OCI-LY7 (cell line): ENCODE results near the gene BARHL2. TPM values are rescaled to one million over a fixed set of nuclear protein-coding genes. Genes with fewer than 3 reads are reported as not detected.

Source experiments
- BruUV-seq: library from RNA; stranded (reverse); fragments of 400-500 nt; replicated peaks from 2 replicates; lab custom pipeline; 2021; lab: Mats Ljungman, UMichigan
- CTCF ChIA-PET: fragments of 300-600 bp; sonication (Branson Sonifier 250); formaldehyde crosslinking; loops from one replicate; lab custom pipeline; 2022; ENCODE audit warnings: antibody characterized with exemption; ENCODE audit not compliant: unreplicated experiment; lab: Charles Lee
- POLR2A ChIA-PET: fragments of 300-600 bp; sonication (Branson Sonifier 250); formaldehyde crosslinking; loops from one replicate; lab custom pipeline; 2022; ENCODE audit warnings: antibody characterized with exemption; lab: Charles Lee
- DNase-seq: peaks from one replicate; pipeline ENCODE4 v3.0.0-alpha.2; 2015; ENCODE audit warnings: low spot score
- H2AFZ ChIP-seq: fragments of 200-600 bp; sonication (generic), shearing (Covaris generic); 2 replicates; pipeline ENCODE4 v1.6.1; 2014; ENCODE audit warnings: mild to moderate bottlenecking, antibody characterized with exemption, low read length, moderate library complexity
- H3K27ac ChIP-seq: fragments of 200-600 bp; sonication (generic); 2 replicates; pipeline ENCODE4 v1.5.1; 2014; ENCODE audit warnings: mixed run types, low read depth, mild to moderate bottlenecking, moderate library complexity, low read length, inconsistent platforms; ENCODE audit not compliant: poor library complexity, severe bottlenecking
- H3K36me3 ChIP-seq: fragments of 200-600 bp; sonication (generic); 2 replicates; pipeline ENCODE4 v1.6.1; 2014; ENCODE audit warnings: mild to moderate bottlenecking, antibody characterized with exemption, low read length, moderate library complexity, mixed read lengths; ENCODE audit not compliant: insufficient read depth
- H3K4me1 ChIP-seq: fragments of 200-600 bp; sonication (generic); 2 replicates; pipeline ENCODE4 v1.5.1; 2014; ENCODE audit warnings: mild to moderate bottlenecking, low read length; ENCODE audit not compliant: insufficient read depth, poor library complexity, severe bottlenecking
- H3K4me2 ChIP-seq: fragments of 200-600 bp; sonication (generic); 2 replicates; pipeline ENCODE4 v1.6.1; 2014; ENCODE audit warnings: mild to moderate bottlenecking, low read length
- H3K4me3 ChIP-seq: fragments of 200-600 bp; sonication (generic); 2 replicates; pipeline ENCODE4 v1.5.1; 2014; ENCODE audit warnings: mild to moderate bottlenecking, low read depth, low read length; ENCODE audit not compliant: poor library complexity, severe bottlenecking
- H3K79me2 ChIP-seq: fragments of 200-600 bp; sonication (generic); 2 replicates; pipeline ENCODE4 v1.6.1; 2016; ENCODE audit warnings: low read depth, mild to moderate bottlenecking, low read length, moderate library complexity, mixed read lengths; ENCODE audit not compliant: insufficient read depth
- H3K9me2 ChIP-seq: fragments of 200-600 bp; sonication (generic); 2 replicates; pipeline ENCODE4 v1.6.1; 2016; ENCODE audit warnings: mild to moderate bottlenecking, low read length, mixed read lengths; ENCODE audit not compliant: insufficient read depth
- H3K9me3 ChIP-seq: fragments of 200-600 bp; sonication (generic); 2 replicates; pipeline ENCODE4 v1.6.1; 2014; ENCODE audit warnings: mild to moderate bottlenecking, mixed run types, low read length, mixed read lengths
- H4K20me1 ChIP-seq: fragments of 200-600 bp; sonication (generic); 2 replicates; pipeline ENCODE4 v1.6.1; 2014; ENCODE audit warnings: mild to moderate bottlenecking, antibody characterized with exemption, low read length, moderate library complexity, mixed read lengths; ENCODE audit not compliant: insufficient read depth
- CTCF ChIP-seq: fragments of 200-600 bp; sonication (generic); conservative IDR thresholded peaks from 2 replicates; pipeline ENCODE4 v1.5.1; 2014; ENCODE audit warnings: mild to moderate bottlenecking, antibody characterized with exemption, low read length, moderate library complexity, mixed read lengths
- EZH2phosphoT487 ChIP-seq: fragments of 200-600 bp; sonication (generic); IDR thresholded peaks from 2 replicates; pipeline ENCODE4 v1.6.1; 2018; ENCODE audit warnings: low read depth, borderline replicate concordance, mild to moderate bottlenecking, mixed run types, antibody characterized with exemption, low read length, moderate library complexity, mixed read lengths
- intact Hi-C: fragments of 100-400 bp; cut with micrococcal nuclease; formaldehyde crosslinking; loops from one replicate; pipeline ENCODE4 v1.10.0; 2022; ENCODE audit not compliant: unreplicated experiment
- total RNA-seq, 2 experiments: library from RNA; depleted of rRNA in 1 of 2; stranded (reverse); fragments of >200 nt in 1 of 2; shearing (Covaris generic) in 1 of 2; gene quantifications; 2 replicates each; pipeline ENCODE4 v1.2.3, GENCODE V29; 2014 to 2022

Gene BARHL2
- total RNA-seq, 2 experiments from 2014 or later: not detected

- DNase-seq: no peak
- no peak overlapping the region for H2AFZ ChIP-seq
- intact Hi-C loops: no loop called here
- TF ChIP-seq CTCF (no peak), EZH2phosphoT487 (no peak)
- no peaks in the 10 kb centered on the region for H3K9me3 ChIP-seq
- ChIA-PET POLR2A (interaction anchor here (0.6 kb wide), 1 partner anchor 770 kb away, joined by 3 read pairs; no protein-coding TSS in a partner anchor), CTCF (no interaction called here)
- no peaks in the 10 kb centered on the region for H3K4me1 ChIP-seq
- BruUV-seq: no TSS peak
- H3K36me3 ChIP-seq: no peaks in the 10 kb centered on the region
- H3K4me3 ChIP-seq: no peak overlapping the region
- no peaks in the 10 kb centered on the region for H3K79me2 ChIP-seq
- H3K9me2 ChIP-seq: no peaks in the 10 kb centered on the region
- no peak overlapping the region for H3K4me2 ChIP-seq
- H3K27ac ChIP-seq: no peak overlapping the region
- H4K20me1 ChIP-seq: no peaks in the 10 kb centered on the region
Observed at GRCh38 chr1:90706437-90707362, 10.4 kb downstream of the BARHL2 start.

- no peak overlapping the region for H3K4me3 ChIP-seq
- H3K4me2 ChIP-seq: no peak overlapping the region
- no TSS peak for BruUV-seq
- no peak for DNase-seq
- no peaks in the 10 kb centered on the region for H3K9me3 ChIP-seq
- H2AFZ ChIP-seq: no peak overlapping the region
- CTCF ChIA-PET: no interaction called here
- H3K27ac ChIP-seq: no peak overlapping the region
- intact Hi-C loops: no loop called here
- POLR2A ChIA-PET: interaction anchor here (0.6 kb wide), 1 partner anchor 1800 kb away, joined by 4 read pairs; no protein-coding TSS in a partner anchor
- no peaks in the 10 kb centered on the region for H3K36me3 ChIP-seq
- H3K79me2 ChIP-seq: no peaks in the 10 kb centered on the region
- H4K20me1 ChIP-seq: no peaks in the 10 kb centered on the region
- no peaks in the 10 kb centered on the region for H3K9me2 ChIP-seq
- H3K4me1 ChIP-seq: no peaks in the 10 kb centered on the region
- TF ChIP-seq EZH2phosphoT487: no peak
- no peak for TF ChIP-seq CTCF
Observed at GRCh38 chr1:90705956-90706355, 11.1 kb downstream of the BARHL2 start.

GRCh38 chr1:90704817-90705216, 12.3 kb downstream of the BARHL2 start:
- no peaks in the 10 kb centered on the region for H3K4me1 ChIP-seq
- H3K4me3 ChIP-seq: no peak overlapping the region
- no peak for TF ChIP-seq CTCF
- no peak for TF ChIP-seq EZH2phosphoT487
- H3K9me2 ChIP-seq: no peaks in the 10 kb centered on the region
- no peaks in the 10 kb centered on the region for H3K9me3 ChIP-seq
- H3K4me2 ChIP-seq: no peak overlapping the region
- H3K36me3 ChIP-seq: no peaks in the 10 kb centered on the region
- no TSS peak for BruUV-seq
- H3K27ac ChIP-seq: no peak overlapping the region
- POLR2A ChIA-PET: no interaction called here
- no peak overlapping the region for H2AFZ ChIP-seq
- no peaks in the 10 kb centered on the region for H4K20me1 ChIP-seq
- no peaks in the 10 kb centered on the region for H3K79me2 ChIP-seq
- intact Hi-C loops: no loop called here
- no peak for DNase-seq
- CTCF ChIA-PET: no interaction called here
